Ishikawa (cell line): ENCODE results near the gene TUB.

ENCODE experiments used
- CEBPB ChIP-seq: IDR thresholded peaks from 2 replicates; pipeline ENCODE4 v1.6.1; 2012
- EGR1 ChIP-seq: IDR thresholded peaks from 2 replicates; pipeline ENCODE4 v1.6.1; 2012
- EP300 ChIP-seq: IDR thresholded peaks from 2 replicates; pipeline ENCODE4 v1.6.1; 2012; ENCODE audit warnings: borderline replicate concordance
- FOXM1 ChIP-seq: IDR thresholded peaks from 2 replicates; pipeline ENCODE4 v1.6.1; 2012; ENCODE audit warnings: low read depth, borderline replicate concordance
- MAX ChIP-seq: IDR thresholded peaks from 2 replicates; pipeline ENCODE4 v1.6.1; 2012
- NFIC ChIP-seq: IDR thresholded peaks from 2 replicates; pipeline ENCODE4 v1.6.1; 2012
- RAD21 ChIP-seq: IDR thresholded peaks from 2 replicates; pipeline ENCODE4 v1.6.1; 2012; ENCODE audit warnings: low read depth
- REST ChIP-seq: IDR thresholded peaks from 2 replicates; pipeline ENCODE4 v1.6.1; 2012; ENCODE audit warnings: low read depth, mild to moderate bottlenecking
- TAF1 ChIP-seq: IDR thresholded peaks from 2 replicates; pipeline ENCODE4 v1.6.1; 2012; ENCODE audit warnings: low read depth, mild to moderate bottlenecking
- TEAD4 ChIP-seq: IDR thresholded peaks from 2 replicates; pipeline ENCODE4 v1.6.1; 2012
- YY1 ChIP-seq: IDR thresholded peaks from 2 replicates; pipeline ENCODE4 v1.6.1; 2012; ENCODE audit warnings: low read depth
- ZBTB7A ChIP-seq: IDR thresholded peaks from 2 replicates; pipeline ENCODE4 v1.6.1; 2012; ENCODE audit warnings: low read depth

GRCh38 chr11:8111636-8112035 lies 30.6 kb downstream of the TUB start:
- TF ChIP-seq CEBPB (no peak), ZBTB7A (no peak), EP300 (no peak), MAX (no peak), REST (no peak), YY1 (no peak), RAD21 (no peak), FOXM1 (no peak), EGR1 (no peak), NFIC (no peak), TAF1 (no peak), TEAD4 (no peak)
